IMR-90 (cell line): ENCODE data around the gene ITGB1BP2. TPM values are rescaled to one million over a fixed set of nuclear protein-coding genes. Genes with fewer than 3 reads are reported as not detected.
A peak's percentile ranks its signal among the peaks of the same experiment; 100 is the strongest.
"Not testable (repeated sequence)": the region's sequence is repeated elsewhere in the genome, so short reads cannot be mapped to it uniquely, and the experiment has no call there.

Experiments
- ATAC-seq: fragments of 200-7000 bp; cut with Tn5 transposase; 2 replicates; pipeline ENCODE4 v1.9.1; 2020; ENCODE audit warnings: low read depth, mild to moderate bottlenecking, moderate library complexity
- BruUV-seq: library from RNA; stranded (reverse); fragments of 400-500 nt; replicated peaks from 2 replicates; lab custom pipeline; 2021; lab: Mats Ljungman, UMichigan
- CTCF ChIA-PET: fragments of 300-600 bp; formaldehyde crosslinking; extraction: SDS; loops from one replicate; lab custom pipeline; 2021; ENCODE audit warnings: antibody characterized with exemption; lab: Yijun Ruan, JAX
- POLR2A ChIA-PET: fragments of 300-600 bp; sonication (Branson Sonifier 250); formaldehyde crosslinking; loops from one replicate; lab custom pipeline; 2022; ENCODE audit warnings: antibody characterized with exemption; ENCODE audit not compliant: unreplicated experiment; lab: Charles Lee
- DNase-seq: peaks from one replicate; pipeline ENCODE4 v3.0.0; 2013
- H2AFZ ChIP-seq: replicated peaks from 2 replicates; pipeline ENCODE3; 2013; ENCODE audit warnings: low read length, mild to moderate bottlenecking; ENCODE audit not compliant: poor library complexity
- H2AK5ac ChIP-seq: 2 replicates; pipeline ENCODE4 v1.6.1; 2013; ENCODE audit warnings: low read depth, low read length, inconsistent platforms
- H2AK9ac ChIP-seq: replicated peaks from 2 replicates; pipeline ENCODE3; 2013; ENCODE audit warnings: mild to moderate bottlenecking, low read depth, low read length, moderate library complexity; ENCODE audit not compliant: poor library complexity
- H2BK120ac ChIP-seq: 2 replicates; pipeline ENCODE4 v1.6.1; 2013; ENCODE audit warnings: low read depth, low read length, inconsistent platforms
- H2BK15ac ChIP-seq: 3 replicates; pipeline ENCODE4 v1.6.1; 2013; ENCODE audit warnings: low read depth, low read length, inconsistent platforms
- H2BK20ac ChIP-seq: 2 replicates; pipeline ENCODE4 v1.6.1; 2013; ENCODE audit warnings: low read depth, mild to moderate bottlenecking, inconsistent platforms, low read length, moderate library complexity
- H2BK5ac ChIP-seq: 2 replicates; pipeline ENCODE4 v1.6.1; 2013; ENCODE audit warnings: mild to moderate bottlenecking, low read depth, low read length, inconsistent platforms; ENCODE audit not compliant: poor library complexity, severe bottlenecking
- H3K14ac ChIP-seq: replicated peaks from 2 replicates; pipeline ENCODE4 v1.6.1; 2013; ENCODE audit warnings: low read depth, low read length, inconsistent platforms
- H3K18ac ChIP-seq: 2 replicates; pipeline ENCODE4 v1.6.1; 2013; ENCODE audit warnings: low read depth, low read length, control low read depth
- H3K23ac ChIP-seq: 2 replicates; pipeline ENCODE4 v1.6.1; 2013; ENCODE audit warnings: low read depth, low read length, inconsistent platforms
- H3K27ac ChIP-seq: 2 replicates; pipeline ENCODE4 v1.5.1; 2013; ENCODE audit warnings: mild to moderate bottlenecking, control low read depth, low read length; ENCODE audit not compliant: insufficient read depth
- H3K27me3 ChIP-seq: 2 replicates; pipeline ENCODE4 v1.6.1; 2013; ENCODE audit warnings: low read length; ENCODE audit not compliant: control insufficient read depth, insufficient read depth
- H3K36me3 ChIP-seq: 2 replicates; pipeline ENCODE4 v1.6.1; 2013; ENCODE audit warnings: low read length, mixed read lengths; ENCODE audit not compliant: control insufficient read depth, insufficient read depth
- H3K4ac ChIP-seq: 2 replicates; pipeline ENCODE4 v1.6.1; 2013; ENCODE audit warnings: low read depth, low read length, inconsistent platforms
- H3K4me1 ChIP-seq: 2 replicates; pipeline ENCODE4 v1.6.1; 2013; ENCODE audit warnings: low read length, mixed read lengths; ENCODE audit not compliant: control insufficient read depth, insufficient read depth
- H3K4me2 ChIP-seq: 2 replicates; pipeline ENCODE4 v1.6.1; 2013; ENCODE audit warnings: low read depth, mild to moderate bottlenecking, control low read depth, low read length, moderate library complexity
- H3K4me3 ChIP-seq: 2 replicates; pipeline ENCODE4 v1.5.1; 2013; ENCODE audit warnings: low read depth, mild to moderate bottlenecking, control low read depth, low read length, moderate library complexity; ENCODE audit not compliant: insufficient read depth
- H3K56ac ChIP-seq: 2 replicates; pipeline ENCODE4 v1.6.1; 2013; ENCODE audit warnings: low read length, inconsistent platforms; ENCODE audit not compliant: insufficient read depth; ENCODE audit errors: extremely low read depth
- H3K79me1 ChIP-seq, 2 experiments: 2 replicates each; pipeline ENCODE4 v1.6.1; 2013; ENCODE audit warnings: low read length in 2 of 2, inconsistent platforms in 1 of 2, low read depth in 1 of 2
- H3K9ac ChIP-seq: 2 replicates; pipeline ENCODE4 v1.6.1; 2013; ENCODE audit warnings: low read depth, low read length, control low read depth
- H3K9me1 ChIP-seq: 2 replicates; pipeline ENCODE4 v1.6.1; 2013; ENCODE audit warnings: low read length, inconsistent platforms; ENCODE audit not compliant: insufficient read depth
- H3K9me3 ChIP-seq: 2 replicates; pipeline ENCODE4 v1.6.1; 2013; ENCODE audit warnings: low read length; ENCODE audit not compliant: control insufficient read depth, insufficient read depth
- H4K20me1 ChIP-seq: 2 replicates; pipeline ENCODE4 v1.6.1; 2013; ENCODE audit warnings: low read length, inconsistent platforms; ENCODE audit not compliant: insufficient read depth
- H4K5ac ChIP-seq: 2 replicates; pipeline ENCODE4 v1.6.1; 2013; ENCODE audit warnings: mild to moderate bottlenecking, low read depth, low read length, control low read depth
- H4K8ac ChIP-seq, 2 experiments: 2 replicates each; pipeline ENCODE4 v1.6.1; 2013; ENCODE audit warnings: low read depth in 2 of 2, low read length in 2 of 2, control low read depth in 1 of 2, inconsistent platforms in 1 of 2
- H4K91ac ChIP-seq: 2 replicates; pipeline ENCODE4 v1.6.1; 2013; ENCODE audit warnings: low read depth, low read length, inconsistent platforms; ENCODE audit not compliant: insufficient read depth
- BHLHE40 ChIP-seq: fragments of 150-350 bp; IDR thresholded peaks from 2 replicates; pipeline ENCODE4 v1.6.1; 2016; ENCODE audit warnings: mild to moderate bottlenecking, low read depth, low read length
- CHD1 ChIP-seq: IDR thresholded peaks from 2 replicates; pipeline ENCODE4 v1.6.1; 2012; ENCODE audit warnings: low read depth, low read length, improper control_type of control experiment
- FOS ChIP-seq: fragments of 150-350 bp; IDR thresholded peaks from 2 replicates; pipeline ENCODE4 v1.6.1; 2016; ENCODE audit warnings: low read depth, low read length
- MXI1 ChIP-seq: IDR thresholded peaks from 2 replicates; pipeline ENCODE4 v1.6.1; 2012; ENCODE audit warnings: low read depth, mild to moderate bottlenecking, low read length, moderate library complexity, borderline replicate concordance
- NFE2L2 ChIP-seq: fragments of 150-350 bp; IDR thresholded peaks from 2 replicates; pipeline ENCODE4 v1.6.1; 2016; ENCODE audit warnings: low read depth, mild to moderate bottlenecking, low read length
- POLR2A ChIP-seq: IDR thresholded peaks from 2 replicates; pipeline ENCODE4 v1.6.1; 2012; ENCODE audit warnings: mild to moderate bottlenecking, low read depth, low read length
- RCOR1 ChIP-seq: IDR thresholded peaks from 2 replicates; pipeline ENCODE4 v1.6.1; 2012; ENCODE audit warnings: mild to moderate bottlenecking, low read length, improper control_type of control experiment; ENCODE audit not compliant: insufficient replicate concordance
- SMC3 ChIP-seq: fragments of 150-350 bp; IDR thresholded peaks from 2 replicates; pipeline ENCODE4 v1.6.1; 2016; ENCODE audit warnings: low read depth, mild to moderate bottlenecking, antibody characterized with exemption, low read length, moderate library complexity
- WGBS, 2 experiments: methylation state at CpG; one replicate each; pipeline versions ENCODE4 v1.1.5 to v1.1.7; 2013; ENCODE audit warnings: missing lambda C conversion rate in 2 of 2; ENCODE audit not compliant: insufficient read length in 1 of 2; ENCODE audit errors: extremely low coverage in 2 of 2; 5-methylcytosine and 5-hydroxymethylcytosine counted together
- dilution Hi-C: fragments of 300-500 bp; cut with HindIII; formaldehyde crosslinking; loops from one replicate; pipeline ENCODE4 v1.14.3; 2018; ENCODE audit warnings: low sequenced_read_pairs; ENCODE audit not compliant: unreplicated experiment
- in situ Hi-C: fragments of 300-500 bp; cut with MboI; formaldehyde crosslinking; loops from 3 replicates; pipeline ENCODE4 v1.14.3; 2019; ENCODE audit warnings: low sequenced_read_pairs, inconsistent platforms, mixed read lengths
- intact Hi-C: fragments of 100-400 bp; cut with micrococcal nuclease; formaldehyde crosslinking; loops from 2 replicates; pipeline ENCODE4 v1.10.0; 2022
- polyA plus RNA-seq, 3 experiments: library from polyadenylated mRNA; depleted of rRNA; stranded (reverse); fragments of >200 nt; gene quantifications; 2 replicates each; pipeline ENCODE4 v1.2.3, GENCODE V29; 2012; ENCODE audit warnings: low replicate concordance in 1 of 3
- total RNA-seq: library from RNA; depleted of rRNA; stranded (reverse); fragments of >200 nt; gene quantifications from 2 replicates; pipeline ENCODE4 v1.2.3, GENCODE V29; 2012
- TF ChIP-seq, protein P1 (sequence below): fragments of 150-350 bp; IDR thresholded peaks from 2 replicates; pipeline ENCODE4 v1.6.1; 2017; ENCODE audit warnings: mild to moderate bottlenecking, antibody characterized with exemption, low read length, low read depth

Gene ITGB1BP2
- total and polyA plus RNA-seq, 2 of the 4 experiments (the other 2 are of a cell fraction): 3.0 to 3.5 TPM

DNA sequence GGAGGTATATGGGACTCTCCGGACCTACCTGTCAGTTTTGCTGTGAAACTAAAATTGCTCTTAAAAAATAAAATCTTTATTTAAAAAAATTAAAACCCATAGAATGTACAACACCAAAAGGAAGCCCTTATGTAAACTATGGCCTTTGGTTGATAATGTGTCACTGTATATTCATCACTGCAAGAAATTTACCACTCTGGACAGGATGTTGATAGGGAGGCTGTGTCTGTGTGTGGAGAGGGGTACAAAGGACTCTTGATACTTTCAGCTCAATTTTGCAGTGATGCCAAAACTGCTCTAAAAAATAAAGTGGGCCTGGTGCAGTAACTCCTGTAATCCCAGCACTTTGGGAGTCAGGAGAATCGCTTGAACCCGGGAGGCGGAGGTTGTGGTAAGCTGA is 44.7 kb upstream of the ITGB1BP2 start:
- Histone ChIP-seq H4K20me1 (no peaks in the 10 kb centered on the region), H3K27ac (peak overlapping the region; percentile 49; the same call in 1 of the 2 replicates), H4K91ac (no peak overlapping the region), H3K79me1 (peaks cover 3 to 21% of the 10 kb centered on the region in 2 experiments), H2BK15ac (no peak overlapping the region), H2BK120ac (0 out of 2 replicates have a peak overlapping the region, but pooled peaks have one; percentile 40), H3K14ac (no peak overlapping the region), H2AFZ (no peak overlapping the region), H3K56ac (no peak overlapping the region), H3K4me1 (peaks cover 8% of the 10 kb centered on the region), H3K9ac (no peak overlapping the region), H3K27me3 (no peaks in the 10 kb centered on the region), H3K4me2 (peak overlapping the region; percentile 83), H2BK5ac (peak overlapping the region; percentile 23), H2AK9ac (no peak overlapping the region), H3K9me3 (no peaks in the 10 kb centered on the region), H3K18ac (no peak overlapping the region), H3K23ac (no peak overlapping the region), H3K36me3 (no peaks in the 10 kb centered on the region), H2BK20ac (no peak overlapping the region), H4K5ac (no peak overlapping the region), H3K4me3 (no peak overlapping the region), H4K8ac (no peak overlapping the region), H3K4ac (no peak overlapping the region), H2AK5ac (no peak overlapping the region), H3K9me1 (0 out of 2 replicates have a peak, but pooled peaks cover 2% of the 10 kb centered on the region)
- intact Hi-C loops (no loop called here), dilution Hi-C loops (no loop called here), in situ Hi-C loops (no loop called here)
- BruUV-seq: no TSS peak
- DNase-seq (peak; percentile 47), ATAC-seq (peak; percentile 10; the same call in 1 of the 2 replicates)
- TF ChIP-seq SMC3: no peak
- no peak for TF ChIP-seq POLR2A
- no peak for TF ChIP-seq RCOR1
- no peak for TF ChIP-seq NFE2L2
- no peak for TF ChIP-seq BHLHE40
- TF ChIP-seq MXI1: no peak
- no peak for TF ChIP-seq CHD1
- TF ChIP-seq, protein P1, sequence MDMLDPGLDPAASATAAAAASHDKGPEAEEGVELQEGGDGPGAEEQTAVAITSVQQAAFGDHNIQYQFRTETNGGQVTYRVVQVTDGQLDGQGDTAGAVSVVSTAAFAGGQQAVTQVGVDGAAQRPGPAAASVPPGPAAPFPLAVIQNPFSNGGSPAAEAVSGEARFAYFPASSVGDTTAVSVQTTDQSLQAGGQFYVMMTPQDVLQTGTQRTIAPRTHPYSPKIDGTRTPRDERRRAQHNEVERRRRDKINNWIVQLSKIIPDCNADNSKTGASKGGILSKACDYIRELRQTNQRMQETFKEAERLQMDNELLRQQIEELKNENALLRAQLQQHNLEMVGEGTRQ: no peak
- no peak for TF ChIP-seq FOS
- ChIA-PET POLR2A (no interaction called here), CTCF (no interaction called here)
- no CpG with 5 or more reads among the region's 4 CpGs for WGBS, 2 experiments

DNA sequence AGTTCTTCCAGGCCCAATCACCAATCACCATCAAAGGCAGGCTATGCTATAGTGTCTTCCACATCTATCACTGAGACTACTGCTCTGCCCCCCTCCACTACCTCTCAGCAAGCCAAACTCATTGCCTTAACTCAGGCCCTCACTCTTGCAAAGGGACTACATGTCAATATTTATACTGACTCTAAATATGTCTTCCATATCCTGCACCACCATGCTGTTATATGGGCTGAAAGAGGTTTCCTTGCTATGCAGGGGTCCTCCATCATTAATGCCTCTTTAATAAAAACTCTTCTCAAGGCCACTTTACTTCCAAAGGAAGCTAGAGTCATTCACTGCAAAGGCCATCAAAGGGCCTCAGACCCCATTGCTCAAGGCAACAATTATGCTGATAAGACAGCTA is 32.9 kb upstream of the ITGB1BP2 start:
- H3K4ac ChIP-seq, H3K27me3 ChIP-seq, H3K4me2 ChIP-seq, H2BK120ac ChIP-seq, H4K8ac ChIP-seq, H3K56ac ChIP-seq, POLR2A ChIA-PET, H4K91ac ChIP-seq, H3K4me3 ChIP-seq, H3K9me1 ChIP-seq, DNase-seq, H4K20me1 ChIP-seq, BruUV-seq, H2AFZ ChIP-seq, H3K9me3 ChIP-seq, H4K5ac ChIP-seq, H3K23ac ChIP-seq, CTCF ChIA-PET, in situ Hi-C loops, dilution Hi-C loops, ATAC-seq, H3K9ac ChIP-seq, H2BK20ac ChIP-seq, H2BK15ac ChIP-seq, H3K4me1 ChIP-seq, H3K14ac ChIP-seq, H2AK5ac ChIP-seq, H3K27ac ChIP-seq, H2AK9ac ChIP-seq, H2BK5ac ChIP-seq, H3K79me1 ChIP-seq, H3K36me3 ChIP-seq, intact Hi-C loops, H3K18ac ChIP-seq: not testable (repeated sequence)
